ENCODE results near the gene LNX1. TPM values are rescaled to one million over a fixed set of nuclear protein-coding genes. Genes with fewer than 3 reads are reported as not detected.

LNX1 gene
- total and polyA plus RNA-seq, 2 donors (not counting 3 experiments of a cell fraction or from before 2014, with no cell fraction given): 0.72 to 1.3 TPM

- H2AFZ ChIP-seq (ENCODE audit: low read depth, low read length): no peak overlapping the region
- CTCF ChIA-PET: no interaction called here
Observed at GRCh38 chr4:53629296-53629695, 38.0 kb upstream of the LNX1 start.

GRCh38 chr4:53626491-53626890 is 35.2 kb upstream of the LNX1 start:
- intact Hi-C loops (cut with micrococcal nuclease) (no loop called here), dilution Hi-C loops (cut with MboI; ENCODE audit: extremely low pct_ligation_motif_present, low sequenced_read_pairs) (no loop called here)
- Histone ChIP-seq H3K79me2 (ENCODE audit: control insufficient read depth, insufficient read depth, low read length) (no peaks in the 10 kb centered on the region), H3K4me3 (replicated peaks in 1 of 3; ENCODE audit: insufficient read depth in 1 of 3, low read depth in 1 of 3, low read length in 3 of 3) (no peak overlapping the region), H3K9ac (replicated peaks; ENCODE audit: extremely low read depth, insufficient read depth, low read length) (no peak overlapping the region), H3K4me2 (ENCODE audit: insufficient read depth, low read length) (no peak overlapping the region), H3K36me3 (ENCODE audit: control insufficient read depth in 2 of 2, extremely low read depth in 1 of 2, insufficient read depth in 2 of 2, low read length in 2 of 2) (no peaks in the 10 kb centered on the region), H3K9me1 (replicated peaks; ENCODE audit: control insufficient read depth, extremely low read depth, insufficient read depth, low read length) (no peaks in the 10 kb centered on the region), H3K27me3 (ENCODE audit: control insufficient read depth in 2 of 2, insufficient read depth in 2 of 2, low read length in 2 of 2) (peaks cover 13 to 15% of the 10 kb centered on the region in 2 experiments), H3K27ac (ENCODE audit: insufficient read depth, low read depth, low read length) (no peak overlapping the region), H3K9me3 (replicated peaks; ENCODE audit: control insufficient read depth, insufficient read depth, low read length) (no peaks in the 10 kb centered on the region), H4K20me1 (replicated peaks; ENCODE audit: control insufficient read depth, extremely low read depth, insufficient read depth, low read length) (no peaks in the 10 kb centered on the region), H2AFZ (ENCODE audit: low read depth, low read length) (no peak overlapping the region), H3K4me1 (ENCODE audit: control insufficient read depth, extremely low read depth, insufficient read depth, low read length) (no peaks in the 10 kb centered on the region)
- DNase-seq (ENCODE audit: low read depth, low spot score) (no peak), FAIRE-seq (no peak)
- no TSS peak for BruUV-seq (replicated peaks)
- TF ChIP-seq JUN (IDR thresholded peaks at IDR 0.05; ENCODE audit: borderline replicate concordance, insufficient read depth, insufficient read length, low read depth) (no peak), EZH2 (IDR thresholded peaks at IDR 0.05; ENCODE audit: borderline replicate concordance, low read depth, low read length, severe bottlenecking) (no peak)
- POLR2A ChIA-PET: no interaction called here
- CTCF ChIA-PET: interaction anchor here (0.8 to 1.4 kb wide), 5 partner anchors 8 to 120 kb away, joined by 3 to 5 read pairs (median 4); no protein-coding TSS in a partner anchor

More at GRCh38 chr4:53629296-53629695, 38.0 kb upstream of the LNX1 start:
- no peaks in the 10 kb centered on the region for H3K9me3 ChIP-seq (replicated peaks; ENCODE audit: control insufficient read depth, insufficient read depth, low read length)
- dilution Hi-C loops (cut with MboI; ENCODE audit: extremely low pct_ligation_motif_present, low sequenced_read_pairs) (no loop called here), intact Hi-C loops (cut with micrococcal nuclease) (no loop called here)
- no peak overlapping the region for H3K9ac ChIP-seq (replicated peaks; ENCODE audit: extremely low read depth, insufficient read depth, low read length)
- no peak overlapping the region for H3K4me3 ChIP-seq (replicated peaks in 1 of 3; ENCODE audit: insufficient read depth in 1 of 3, low read depth in 1 of 3, low read length in 3 of 3)
- no peak overlapping the region for H3K4me2 ChIP-seq (ENCODE audit: insufficient read depth, low read length)
- POLR2A ChIA-PET: interaction anchor here (0.6 kb wide), 1 partner anchor 75 kb away, joined by 6 read pairs; no protein-coding TSS in a partner anchor
- FAIRE-seq (no peak), DNase-seq (ENCODE audit: low read depth, low spot score) (no peak)
- no peaks in the 10 kb centered on the region for H3K9me1 ChIP-seq (replicated peaks; ENCODE audit: control insufficient read depth, extremely low read depth, insufficient read depth, low read length)
- no peaks in the 10 kb centered on the region for H3K79me2 ChIP-seq (ENCODE audit: control insufficient read depth, insufficient read depth, low read length)
- peaks cover 15 to 17% of the 10 kb centered on the region in 2 experiments for H3K27me3 ChIP-seq (ENCODE audit: control insufficient read depth in 2 of 2, insufficient read depth in 2 of 2, low read length in 2 of 2)
- H3K4me1 ChIP-seq (ENCODE audit: control insufficient read depth, extremely low read depth, insufficient read depth, low read length): no peaks in the 10 kb centered on the region
- no peak overlapping the region for H3K27ac ChIP-seq (ENCODE audit: insufficient read depth, low read depth, low read length)
- H3K36me3 ChIP-seq (ENCODE audit: control insufficient read depth in 2 of 2, extremely low read depth in 1 of 2, insufficient read depth in 2 of 2, low read length in 2 of 2): no peaks in the 10 kb centered on the region
- BruUV-seq (replicated peaks): no TSS peak
- no peaks in the 10 kb centered on the region for H4K20me1 ChIP-seq (replicated peaks; ENCODE audit: control insufficient read depth, extremely low read depth, insufficient read depth, low read length)
- no peak for TF ChIP-seq POLR2AphosphoS5 (IDR thresholded peaks at IDR 0.05; ENCODE audit: insufficient read depth, low read depth, low read length)
- no peak for TF ChIP-seq JUN (IDR thresholded peaks at IDR 0.05; ENCODE audit: borderline replicate concordance, insufficient read depth, insufficient read length, low read depth)
- TF ChIP-seq EZH2 (IDR thresholded peaks at IDR 0.05; ENCODE audit: borderline replicate concordance, low read depth, low read length, severe bottlenecking): no peak
- no peak for TF ChIP-seq MAX (IDR thresholded peaks at IDR 0.05; ENCODE audit: insufficient read depth, insufficient read length)
- no peak for TF ChIP-seq FOS (IDR thresholded peaks at IDR 0.05; ENCODE audit: borderline replicate concordance, insufficient read depth, low read length)

All from endothelial cell of umbilical vein (primary cell).